ENCODE measurements around the gene NCR1.
"Not testable (repeated sequence)": the region's sequence is repeated elsewhere in the genome, so short reads cannot be mapped to it uniquely, and the experiment has no call there.

The NCR1 gene, protein sequence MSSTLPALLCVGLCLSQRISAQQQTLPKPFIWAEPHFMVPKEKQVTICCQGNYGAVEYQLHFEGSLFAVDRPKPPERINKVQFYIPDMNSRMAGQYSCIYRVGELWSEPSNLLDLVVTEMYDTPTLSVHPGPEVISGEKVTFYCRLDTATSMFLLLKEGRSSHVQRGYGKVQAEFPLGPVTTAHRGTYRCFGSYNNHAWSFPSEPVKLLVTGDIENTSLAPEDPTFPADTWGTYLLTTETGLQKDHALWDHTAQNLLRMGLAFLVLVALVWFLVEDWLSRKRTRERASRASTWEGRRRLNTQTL

DNA sequence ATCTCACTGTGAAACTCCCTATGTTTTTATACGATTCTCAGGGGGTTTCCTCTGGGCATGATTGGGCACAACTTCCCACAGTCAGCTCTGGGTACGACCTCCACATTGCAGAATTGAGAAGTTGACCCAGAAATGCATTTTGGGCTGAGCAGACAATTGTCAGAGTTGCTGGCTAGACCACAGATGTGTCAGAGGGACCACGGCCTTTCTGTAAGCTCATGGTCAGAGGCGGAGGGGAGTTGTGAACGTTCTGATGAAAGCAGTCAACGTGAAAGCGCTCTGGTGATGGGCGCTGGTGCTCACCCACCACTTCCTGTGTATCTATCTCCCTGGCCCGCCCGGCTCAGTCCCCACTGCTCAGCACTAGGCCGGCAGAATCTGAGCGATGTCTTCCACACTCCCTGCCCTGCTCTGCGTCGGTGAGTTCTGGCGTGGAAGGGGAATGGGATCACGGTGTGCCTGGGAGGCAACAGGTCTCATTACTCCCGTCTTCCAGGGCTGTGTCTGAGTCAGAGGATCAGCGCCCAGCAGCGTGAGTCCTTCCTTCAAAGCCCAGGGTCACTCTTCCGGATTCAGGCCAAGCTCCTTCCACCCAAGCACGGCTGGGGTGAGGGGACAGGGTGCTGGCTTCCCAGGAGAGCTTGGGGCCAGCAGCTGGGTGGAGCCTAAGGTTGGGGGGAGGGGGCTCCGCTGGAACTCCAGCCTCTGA lies at the start of gene NCR1:
NCR1 (plus strand) TSS at position 346 of the 709 bp plus-strand sequence; CDS start at position 386, 40 bp downstream.
- DNase-seq, result no peak

DNA sequence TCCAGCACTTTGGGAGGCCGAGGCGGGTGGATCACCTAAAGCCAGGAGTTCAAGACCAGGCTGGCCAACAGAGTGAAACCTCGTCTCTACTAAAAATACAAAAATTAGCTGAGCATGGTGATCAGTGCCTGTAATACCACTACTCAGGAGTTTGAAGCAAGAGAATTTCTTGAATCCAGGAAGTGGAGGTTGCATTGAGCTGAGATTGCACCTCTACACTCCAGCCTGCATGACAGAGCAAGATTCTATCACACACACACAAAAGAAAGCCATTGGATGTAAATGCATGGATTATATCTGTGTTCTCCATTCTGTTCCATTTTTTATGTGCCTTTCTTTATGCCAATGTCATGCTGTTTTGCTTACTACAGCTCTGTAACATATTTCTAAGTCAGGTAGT lies 47.5 kb upstream of the NCR1 start:
- DNase-seq, result not testable (repeated sequence)

DNA sequence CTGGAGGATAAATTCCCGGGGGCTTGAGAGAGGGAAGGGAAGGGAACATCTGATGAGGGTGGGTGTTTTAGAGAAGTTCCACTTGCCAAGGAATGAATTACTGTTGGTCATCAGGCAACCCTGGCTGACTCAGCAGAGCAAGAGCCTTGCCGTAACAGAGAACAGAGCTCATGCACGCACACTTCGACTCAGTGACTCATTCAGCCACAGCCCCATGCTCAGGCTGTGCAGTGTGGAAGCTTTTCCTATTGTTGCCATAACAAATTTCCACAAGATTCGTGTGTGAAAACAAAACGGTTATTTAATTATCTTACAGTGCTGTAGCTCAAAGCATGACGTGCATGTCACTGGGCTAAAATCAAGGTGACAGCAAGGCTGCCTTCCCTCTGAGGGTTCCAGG lies 46.5 kb upstream of the NCR1 start:
- peak in 1 of 2 experiments; percentile 3 for DNase-seq

DNA sequence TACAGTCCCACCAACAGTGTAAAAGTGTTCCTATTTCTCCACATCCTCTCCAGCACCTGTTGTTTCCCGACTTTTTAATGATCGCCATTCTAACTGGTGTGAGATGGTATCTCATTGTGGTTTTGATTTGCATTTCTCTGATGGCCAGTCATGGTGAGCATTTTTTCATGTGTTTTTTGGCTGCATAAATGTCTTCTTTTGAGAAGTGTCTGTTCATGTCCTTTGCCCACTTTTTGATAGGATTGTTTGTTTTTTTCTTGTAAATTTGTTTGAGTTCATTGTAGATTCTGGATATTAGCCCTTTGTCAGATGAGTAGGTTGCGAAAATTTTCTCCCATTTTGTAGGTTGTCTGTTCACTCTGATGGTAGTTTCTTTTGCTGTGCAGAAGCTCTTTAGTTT lies 42.5 kb upstream of the NCR1 start:
- not testable (repeated sequence) for DNase-seq

DNA sequence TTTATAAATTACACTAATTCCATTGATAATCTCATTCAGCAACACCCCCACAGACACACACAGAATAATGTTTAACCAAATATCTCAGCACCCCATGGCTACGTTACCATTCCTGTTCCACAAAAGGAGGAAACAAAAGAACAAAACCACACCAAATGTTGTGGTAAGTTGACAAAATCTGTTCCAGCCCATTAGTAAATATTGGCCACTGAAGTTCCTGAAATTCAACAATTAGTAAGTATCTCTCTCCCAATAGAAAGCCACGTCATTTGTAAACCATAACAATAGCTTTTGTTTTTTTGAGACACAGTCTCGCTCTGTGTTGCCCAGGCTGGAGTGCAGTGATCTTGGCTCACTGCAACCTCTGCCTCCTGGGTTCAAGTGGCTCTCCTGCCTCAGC lies 34.3 kb upstream of the NCR1 start:
- no peak for DNase-seq

DNA sequence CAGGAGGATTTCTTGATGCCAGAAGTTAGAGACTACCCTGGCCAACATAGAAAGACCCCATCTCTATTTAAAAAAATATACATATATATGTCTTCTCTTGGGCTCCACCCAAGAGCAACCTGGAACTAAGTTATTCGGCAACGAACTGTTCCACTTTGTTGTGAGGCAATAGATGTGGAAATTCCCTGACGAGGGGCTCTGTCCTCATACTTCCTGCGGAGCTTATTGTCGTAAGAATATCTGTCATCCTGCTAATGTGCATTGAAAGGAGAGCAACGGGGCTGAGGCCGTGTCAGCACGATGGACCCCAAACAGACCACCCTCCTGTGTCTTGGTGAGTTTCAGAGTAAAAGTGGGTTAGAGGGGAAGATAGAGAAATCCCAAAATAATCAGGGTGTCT lies 32.0 kb upstream of the NCR1 start, which contains the start of gene FCAR:
FCAR (plus strand) TSS at position 246 of the 400 bp plus-strand sequence; CDS start at position 301, 55 bp downstream.
- no peak for DNase-seq

DNA sequence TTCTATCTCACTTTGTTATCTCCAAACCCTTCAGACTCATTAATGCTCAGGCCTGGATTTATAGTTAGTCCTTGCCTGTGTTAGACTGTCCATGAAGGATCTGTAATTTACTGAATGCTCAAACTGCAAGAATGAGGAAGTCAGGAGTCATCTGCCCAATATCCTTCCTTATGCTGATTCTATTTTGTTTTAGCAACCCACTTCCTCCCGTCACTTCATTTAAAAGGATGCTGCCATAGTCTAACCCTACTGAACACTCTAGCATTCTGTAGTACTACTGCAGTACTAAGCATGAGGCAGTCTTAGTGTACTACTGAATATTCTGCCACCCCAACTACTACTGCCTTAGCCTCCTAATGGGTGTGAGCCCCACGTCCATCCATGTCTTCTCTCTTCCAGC lies 30.4 kb upstream of the NCR1 start:
- no peak for DNase-seq

DNA sequence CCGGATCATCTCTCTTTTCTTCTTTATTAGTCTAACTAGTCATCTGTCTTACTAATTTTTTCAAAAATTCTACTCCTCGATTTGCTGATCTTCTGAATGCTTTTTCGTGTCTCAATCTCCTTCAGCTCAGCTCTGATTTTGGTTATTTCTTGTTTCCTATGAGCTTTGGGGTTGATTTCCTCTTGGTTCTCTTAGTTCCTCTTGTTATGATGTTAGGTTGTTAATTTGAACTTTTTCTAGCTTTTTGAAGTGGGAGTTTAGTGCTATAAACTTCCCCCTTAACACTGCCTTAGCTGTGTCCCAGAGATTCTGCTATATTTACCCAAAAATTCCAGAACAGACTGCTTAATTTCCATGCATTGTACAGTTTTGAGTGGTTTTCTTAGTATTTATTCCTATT lies 28.5 kb upstream of the NCR1 start:
- DNase-seq, result no peak

DNA sequence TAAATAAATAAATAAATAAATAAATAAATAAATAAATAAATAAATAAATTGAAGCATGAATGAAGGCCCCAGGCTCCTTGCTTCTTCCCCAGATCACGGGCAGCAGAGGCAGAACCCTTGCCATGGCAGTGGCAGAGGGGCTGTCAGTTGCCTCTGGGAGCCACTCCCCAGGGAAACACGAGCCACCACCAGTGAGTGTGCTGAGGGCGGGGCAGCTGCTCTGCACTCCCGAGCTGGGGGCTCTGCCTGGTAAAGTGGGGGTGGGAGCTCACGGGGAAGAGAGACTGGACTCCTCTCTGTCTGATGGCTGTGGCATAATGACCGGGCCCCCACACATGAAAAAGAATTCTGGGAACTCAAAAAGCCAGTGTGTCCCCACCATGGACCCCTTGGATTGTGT lies 24.1 kb upstream of the NCR1 start:
- DNase-seq, result no peak

DNA sequence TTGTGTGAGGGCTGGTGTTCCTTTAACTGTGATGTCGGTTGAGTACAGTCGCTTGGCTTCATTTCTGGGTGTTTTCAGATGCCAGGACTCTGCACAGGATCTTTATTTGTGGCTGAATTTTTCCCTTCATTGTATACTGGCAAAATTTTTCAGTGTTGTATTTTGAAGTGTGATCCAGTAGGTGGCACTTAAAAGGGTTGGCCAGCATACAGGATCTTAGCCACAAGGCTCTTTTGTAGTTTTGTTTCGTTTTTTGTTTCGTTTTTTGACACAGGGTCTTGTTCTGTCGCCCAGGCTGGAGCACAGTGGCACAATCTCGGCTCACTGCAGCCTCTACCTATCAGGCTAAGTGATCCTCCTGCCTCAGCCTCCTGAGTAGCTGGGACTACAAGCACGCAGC lies 23.2 kb upstream of the NCR1 start:
- DNase-seq, result no peak

DNA sequence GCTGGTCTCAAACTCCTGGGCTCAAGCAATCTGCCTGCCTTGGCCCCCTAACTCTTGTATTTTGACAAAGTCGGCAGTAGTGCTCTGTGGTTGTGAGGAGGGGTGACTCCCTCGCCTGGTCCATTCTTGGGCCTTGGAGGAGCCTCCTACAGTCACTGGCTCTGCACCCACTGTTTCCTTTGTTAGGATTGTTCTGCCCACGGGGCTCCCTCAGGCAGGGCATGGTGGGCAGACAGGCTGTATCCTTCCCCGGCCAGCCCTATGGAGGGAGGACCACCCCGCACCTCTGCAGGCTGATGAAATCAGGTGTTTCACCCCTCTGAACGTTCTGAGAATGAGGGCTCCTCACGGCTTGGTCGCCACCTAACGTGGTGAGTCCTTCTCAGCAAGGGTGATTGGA lies 22.7 kb upstream of the NCR1 start:
- DNase-seq, result no peak

DNA sequence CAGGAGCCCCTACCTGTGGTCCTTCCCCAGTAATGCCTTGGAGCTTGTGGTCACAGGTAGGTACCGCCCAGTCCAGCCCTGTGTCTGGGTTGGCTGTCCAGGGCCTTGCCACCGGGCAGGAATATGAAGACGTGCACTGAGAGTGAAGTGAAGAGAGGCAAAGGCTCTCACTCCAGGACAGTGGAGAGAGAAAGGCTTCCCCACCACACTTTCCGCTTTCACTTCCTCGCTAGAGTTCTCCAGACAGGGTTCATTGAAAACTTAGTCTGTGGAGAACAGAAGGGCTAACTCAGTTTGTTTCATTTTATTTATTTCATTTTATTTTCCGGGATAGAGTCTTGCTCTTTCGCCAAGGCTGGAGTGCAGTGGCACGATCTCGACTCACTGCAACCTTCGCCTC lies 17.7 kb upstream of the NCR1 start:
- no peak for DNase-seq

DNA sequence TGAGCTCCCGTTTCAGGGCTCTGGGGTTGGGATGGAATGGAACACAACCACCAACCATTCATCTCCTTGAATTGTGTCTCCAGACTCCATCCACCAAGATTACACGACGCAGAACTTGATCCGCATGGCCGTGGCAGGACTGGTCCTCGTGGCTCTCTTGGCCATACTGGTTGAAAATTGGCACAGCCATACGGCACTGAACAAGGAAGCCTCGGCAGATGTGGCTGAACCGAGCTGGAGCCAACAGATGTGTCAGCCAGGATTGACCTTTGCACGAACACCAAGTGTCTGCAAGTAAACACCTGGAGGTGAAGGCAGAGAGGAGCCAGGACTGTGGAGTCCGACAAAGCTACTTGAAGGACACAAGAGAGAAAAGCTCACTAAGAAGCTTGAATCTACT lies 16.4 kb upstream of the NCR1 start:
- DNase-seq, result no peak

DNA sequence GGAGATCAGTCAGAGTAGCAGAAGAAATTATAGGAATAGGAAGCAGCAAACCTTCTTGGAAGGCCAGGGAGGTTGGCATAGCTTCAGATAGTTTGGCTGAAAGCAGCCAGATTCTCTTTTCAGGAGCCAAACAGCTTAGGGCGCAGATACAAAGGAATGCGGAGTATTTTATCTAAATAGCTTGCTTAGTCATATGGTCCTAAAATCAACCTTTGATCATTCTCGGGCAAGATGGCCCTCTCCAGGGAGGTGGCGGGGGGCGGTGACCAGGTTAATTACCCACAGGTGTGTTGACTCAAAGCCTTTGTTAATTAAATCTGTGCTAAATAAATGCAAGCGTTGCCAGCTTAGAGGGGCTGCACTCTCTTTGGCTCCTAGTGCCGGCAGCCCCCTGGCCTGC lies 12.5 kb upstream of the NCR1 start:
- DNase-seq, result no peak

DNA sequence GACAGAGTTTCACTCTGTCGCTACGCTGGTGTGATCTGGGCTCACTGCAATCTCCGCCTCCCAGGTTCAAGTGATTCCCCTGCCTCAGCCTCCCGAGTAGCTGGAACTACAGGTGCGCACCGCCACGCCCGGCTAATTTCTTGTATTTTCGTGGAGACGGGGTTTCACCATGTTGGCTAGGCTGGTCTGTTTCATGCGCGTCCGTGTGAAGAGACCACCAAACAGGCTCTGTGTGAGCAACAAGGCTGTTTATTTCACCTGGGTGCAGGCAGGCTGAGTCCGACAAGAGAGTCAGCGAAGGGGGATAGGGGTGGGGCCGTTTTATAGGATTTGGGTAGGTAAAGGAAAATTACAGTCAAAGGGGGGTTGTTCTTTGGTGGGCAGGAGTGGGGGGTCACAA lies 11.8 kb upstream of the NCR1 start:
- DNase-seq, result not testable (repeated sequence)

DNA sequence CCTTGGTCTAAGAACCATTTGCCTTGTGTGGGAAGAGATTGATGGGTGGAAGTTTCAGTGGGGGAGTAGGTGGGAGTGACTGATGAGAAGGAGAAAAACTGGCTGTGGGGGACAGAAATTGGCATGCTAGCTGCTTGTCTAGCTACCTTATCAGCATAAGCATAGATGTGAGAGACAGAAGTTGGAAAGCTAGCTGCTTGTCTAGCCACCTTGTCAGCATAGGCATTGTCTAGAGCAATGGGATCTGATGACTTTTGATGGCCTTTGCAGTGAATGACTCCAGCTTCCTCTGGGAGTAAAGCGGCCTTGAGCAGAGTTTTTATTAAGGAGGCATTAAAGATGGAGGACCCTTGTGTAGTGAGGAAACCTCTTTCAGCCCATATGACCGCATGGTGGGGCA lies 9.9 kb upstream of the NCR1 start:
- DNase-seq, result no peak

DNA sequence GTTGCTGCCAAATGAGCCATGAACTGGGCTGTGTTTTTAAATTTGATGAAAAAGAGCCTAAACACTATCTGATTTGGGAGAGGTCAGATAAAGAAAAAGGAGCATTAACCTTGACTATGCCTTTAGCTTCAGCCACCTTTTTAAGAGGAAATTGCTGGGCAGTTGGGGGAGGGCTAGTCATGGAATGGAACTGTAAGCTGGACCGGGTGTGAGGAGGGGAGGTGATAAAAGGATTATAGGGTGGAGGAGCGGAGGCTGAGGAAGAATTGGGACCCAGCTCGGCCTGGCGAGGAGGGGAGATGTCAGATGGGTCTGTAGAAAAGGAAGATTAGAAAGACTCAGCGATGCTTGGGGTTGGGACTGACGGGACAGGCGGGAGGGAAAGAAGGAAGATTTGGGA lies 7.3 kb upstream of the NCR1 start:
- not testable (repeated sequence) for DNase-seq

DNA sequence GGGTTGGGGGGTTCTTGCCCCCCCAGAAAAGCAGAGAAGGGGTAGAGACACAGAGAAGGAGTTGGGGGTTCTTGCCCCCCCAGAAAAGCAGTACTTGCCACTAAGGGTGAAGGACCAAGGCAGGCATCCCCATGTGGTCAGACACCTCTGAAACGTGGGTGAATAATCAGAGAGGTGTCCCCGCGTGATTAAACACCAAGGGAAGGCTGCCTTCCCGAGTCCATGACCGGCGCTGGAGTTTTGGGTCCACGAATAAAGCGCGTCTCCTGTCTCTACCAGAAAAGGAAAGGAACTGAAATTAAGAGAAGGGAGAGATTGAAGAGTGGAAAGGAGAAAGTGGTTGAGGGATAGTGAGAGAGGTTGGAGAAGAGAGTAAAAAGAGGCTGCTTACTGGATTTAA lies 6.3 kb upstream of the NCR1 start:
- not testable (repeated sequence) for DNase-seq

DNA sequence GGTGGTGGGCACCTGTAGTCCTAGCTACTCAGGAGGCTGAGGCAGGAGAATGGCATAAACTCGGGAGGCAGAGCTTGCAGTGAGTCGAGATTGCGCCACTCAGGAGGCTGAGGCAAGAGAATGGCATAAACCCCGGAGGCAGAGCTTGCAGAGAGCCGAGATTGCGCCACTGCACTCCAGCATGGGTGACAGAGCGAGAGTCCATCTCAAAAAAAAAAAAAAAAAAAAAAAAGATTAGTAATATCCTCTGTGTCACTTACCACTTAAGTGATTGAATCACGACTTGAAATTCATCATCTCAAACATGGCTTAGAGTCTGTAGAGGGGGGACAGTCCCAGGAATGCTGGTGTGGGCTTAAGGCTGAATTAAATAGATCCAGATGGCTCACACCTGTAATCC lies 4.8 kb upstream of the NCR1 start:
- not testable (repeated sequence) for DNase-seq

DNA sequence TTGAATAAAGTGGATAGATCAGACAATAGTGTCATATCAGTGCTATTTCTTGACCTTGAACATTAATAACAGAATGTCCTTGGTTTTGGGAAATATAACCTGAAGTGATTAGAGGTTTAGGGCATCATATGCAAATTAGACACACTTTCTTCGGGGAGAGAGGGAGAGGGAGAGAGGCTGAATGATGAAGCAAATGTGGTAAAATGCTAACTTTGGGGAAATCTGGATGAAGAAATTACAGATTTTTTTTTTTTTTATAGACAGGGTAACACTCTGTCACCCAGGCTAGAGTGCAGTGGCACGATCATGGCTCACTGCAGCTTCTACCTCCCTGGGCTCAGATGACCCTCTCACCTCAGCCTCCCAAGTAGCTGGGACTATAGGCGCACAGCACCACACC lies 3.9 kb upstream of the NCR1 start:
- no peak for DNase-seq

DNA sequence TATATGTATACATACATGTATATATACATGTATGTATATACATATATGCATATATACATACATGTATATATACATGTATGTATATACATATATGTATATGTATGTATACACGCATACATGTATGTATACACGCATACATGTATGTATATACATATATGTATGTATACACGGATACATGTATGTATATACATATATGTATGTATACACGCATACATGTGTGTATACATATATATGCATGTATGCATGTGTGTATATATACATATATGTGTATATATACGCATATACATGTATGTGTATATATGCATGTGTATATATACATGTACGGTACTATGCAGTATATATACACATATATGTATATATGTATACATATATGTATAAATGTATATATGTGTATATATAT lies 2.6 kb upstream of the NCR1 start:
- DNase-seq, result no peak

DNA sequence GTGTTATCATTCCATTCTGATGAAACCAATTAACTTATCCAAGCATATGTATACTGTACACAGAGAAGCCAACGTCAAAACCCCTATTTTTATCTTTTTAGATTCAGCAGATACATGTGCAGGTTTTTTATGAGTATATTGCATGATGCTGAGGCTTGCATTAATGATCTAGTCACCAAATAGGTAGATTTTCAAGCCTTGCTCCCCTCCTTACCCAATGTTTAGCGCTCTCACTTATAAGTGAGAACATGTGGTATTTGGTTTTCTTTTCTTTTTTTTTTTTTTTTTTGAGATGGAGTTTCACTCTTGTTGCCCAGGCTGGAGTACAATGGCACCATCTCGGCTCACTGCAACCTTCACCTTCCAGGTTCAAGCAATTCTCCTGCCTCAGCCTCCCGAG lies 1.7 kb upstream of the NCR1 start:
- not testable (repeated sequence) for DNase-seq

DNA sequence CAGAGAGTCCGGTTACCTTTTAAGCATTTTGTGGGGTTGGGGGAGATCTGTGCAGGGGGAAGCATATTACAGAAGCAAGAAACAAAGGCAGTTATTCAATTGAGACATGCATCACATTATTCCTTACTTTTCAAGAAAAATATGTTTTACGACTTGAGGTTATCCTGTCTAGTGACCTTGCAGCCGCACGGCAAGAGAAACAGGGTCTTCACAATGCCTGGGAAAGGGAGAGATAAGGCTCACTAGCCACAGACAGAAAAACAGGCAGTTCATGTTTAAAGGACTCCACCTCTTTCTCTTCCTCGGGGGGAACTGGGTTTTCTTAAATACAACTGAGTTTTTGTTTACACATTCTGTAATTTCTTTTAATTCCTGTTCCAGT lies 536 bp upstream of the NCR1 start:
- no peak for DNase-seq

DNA sequence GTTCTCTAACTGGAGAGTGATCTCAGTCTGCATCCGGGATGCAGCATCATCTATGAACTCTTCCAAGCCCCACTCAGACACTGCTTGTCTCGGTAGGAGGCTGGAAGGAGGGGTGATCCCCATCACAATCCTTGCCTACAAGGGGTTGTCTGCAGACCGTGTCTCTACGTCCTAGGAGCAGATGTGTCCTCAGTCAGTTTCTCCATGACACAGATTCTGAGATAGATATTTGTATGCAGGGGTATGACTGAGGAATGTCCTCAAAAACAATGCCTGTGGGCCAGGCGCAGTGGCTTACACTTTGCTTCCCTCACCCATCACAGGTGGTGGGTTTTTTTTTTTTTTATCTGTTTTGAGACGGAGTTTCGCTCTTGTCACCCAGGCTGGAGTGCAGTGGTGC lies 871 bp downstream of the NCR1 start:
- DNase-seq, result no peak

DNA sequence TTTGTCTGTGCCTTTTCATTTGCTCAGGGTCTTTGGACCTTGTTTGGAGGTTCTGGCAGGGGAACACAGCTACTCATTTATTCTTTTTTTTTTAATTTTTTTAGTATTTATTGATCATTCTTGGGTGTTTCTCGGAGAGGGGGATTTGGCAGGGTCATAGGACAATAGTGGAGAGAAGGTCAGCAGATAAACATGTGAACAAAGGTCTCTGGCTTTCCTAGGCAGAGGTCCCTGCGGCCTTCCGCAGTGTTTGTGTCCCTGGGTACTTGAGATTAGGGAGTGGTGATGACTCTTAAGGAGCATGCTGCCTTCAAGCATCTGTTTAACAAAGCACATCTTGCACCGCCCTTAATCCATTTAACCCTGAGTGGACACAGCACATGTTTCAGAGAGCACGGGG lies 2.0 kb downstream of the NCR1 start:
- DNase-seq, result not testable (repeated sequence)
